Astrocyte (in vitro differentiated cells and primary cell): ENCODE results near the gene EXOC4.

Source experiments
- EZH2 ChIP-seq: IDR thresholded peaks from 2 replicates; pipeline ENCODE4 v1.6.1; 2012; ENCODE audit warnings: mild to moderate bottlenecking, low read length, inconsistent platforms; ENCODE audit not compliant: insufficient read depth
- TF ChIP-seq, protein P1 (sequence below): IDR thresholded peaks from 2 replicates; pipeline ENCODE4 v1.5.1; 2011; ENCODE audit warnings: low read depth, mild to moderate bottlenecking, inconsistent platforms, low read length, moderate library complexity; ENCODE audit not compliant: insufficient read depth

DNA sequence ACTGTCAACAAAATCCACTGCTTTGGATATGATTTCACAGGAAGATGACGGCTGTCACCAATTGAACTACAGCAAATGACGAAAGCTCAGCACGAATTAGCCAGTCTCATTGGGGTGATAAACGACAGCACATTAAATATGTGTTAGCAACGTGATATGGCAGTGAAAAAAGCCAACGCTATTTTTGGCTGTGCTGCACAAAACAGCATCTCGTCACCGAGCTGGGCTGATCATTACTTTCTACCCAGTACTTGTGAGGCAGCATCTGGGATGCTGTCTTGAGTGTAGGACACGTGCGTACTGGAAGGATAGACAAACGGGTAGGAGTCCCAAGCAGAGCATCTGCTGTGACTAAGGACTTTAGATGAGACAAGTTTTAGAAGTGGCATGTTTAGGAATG is 138.3 kb downstream of the EXOC4 start:
- TF ChIP-seq, protein P1, sequence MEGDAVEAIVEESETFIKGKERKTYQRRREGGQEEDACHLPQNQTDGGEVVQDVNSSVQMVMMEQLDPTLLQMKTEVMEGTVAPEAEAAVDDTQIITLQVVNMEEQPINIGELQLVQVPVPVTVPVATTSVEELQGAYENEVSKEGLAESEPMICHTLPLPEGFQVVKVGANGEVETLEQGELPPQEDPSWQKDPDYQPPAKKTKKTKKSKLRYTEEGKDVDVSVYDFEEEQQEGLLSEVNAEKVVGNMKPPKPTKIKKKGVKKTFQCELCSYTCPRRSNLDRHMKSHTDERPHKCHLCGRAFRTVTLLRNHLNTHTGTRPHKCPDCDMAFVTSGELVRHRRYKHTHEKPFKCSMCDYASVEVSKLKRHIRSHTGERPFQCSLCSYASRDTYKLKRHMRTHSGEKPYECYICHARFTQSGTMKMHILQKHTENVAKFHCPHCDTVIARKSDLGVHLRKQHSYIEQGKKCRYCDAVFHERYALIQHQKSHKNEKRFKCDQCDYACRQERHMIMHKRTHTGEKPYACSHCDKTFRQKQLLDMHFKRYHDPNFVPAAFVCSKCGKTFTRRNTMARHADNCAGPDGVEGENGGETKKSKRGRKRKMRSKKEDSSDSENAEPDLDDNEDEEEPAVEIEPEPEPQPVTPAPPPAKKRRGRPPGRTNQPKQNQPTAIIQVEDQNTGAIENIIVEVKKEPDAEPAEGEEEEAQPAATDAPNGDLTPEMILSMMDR, result no peak
- no peak for TF ChIP-seq EZH2
